Measurements from ENCODE around the gene ISLR. TPM values are rescaled to one million over a fixed set of nuclear protein-coding genes. Genes with fewer than 3 reads are reported as not detected.

ISLR gene
- total RNA-seq, 4 donors from 2014 or later, result 57.7 to 204 (median 112) TPM

GRCh38 chr15:74137537-74137894, 36.0 kb upstream of the ISLR start:
- TF ChIP-seq POLR2AphosphoS5 (IDR thresholded peaks at IDR 0.05) (no peak), POLR2A (IDR thresholded peaks at IDR 0.05; ENCODE audit: low read depth) (no peak)
- no peak for DNase-seq (ENCODE audit: extremely low spot score)
- intact Hi-C loops (cut with DNase I), result no loop called here
- no peaks in the 10 kb centered on the region for H3K9me3 ChIP-seq
- H3K4me3 ChIP-seq, result no peak overlapping the region
- peaks cover 35 to 52% (median 46%) of the 10 kb centered on the region in 4 donors for H3K4me1 ChIP-seq
- H3K27me3 ChIP-seq, result peaks cover 0 to 73% (median 37%) of the 10 kb centered on the region in 4 donors
- H3K36me3 ChIP-seq, result no peaks in the 10 kb centered on the region
- H3K27ac ChIP-seq (replicated peaks in 1 of 4), result peak overlapping the region in 2 of 4 donors; percentile 73 to 81
- 59% methylated on average over 2 of the region's 2 CpGs for WGBS

- TF ChIP-seq EP300 (IDR thresholded peaks at IDR 0.05) (no peak), CTCF (IDR thresholded peaks at IDR 0.05) (no peak), POLR2A (IDR thresholded peaks at IDR 0.05; ENCODE audit: low read depth) (no peak), POLR2AphosphoS5 (IDR thresholded peaks at IDR 0.05) (no peak)
- Histone ChIP-seq H3K27ac (replicated peaks in 1 of 4) (no peak overlapping the region), H3K9me3 (no peaks in the 10 kb centered on the region), H3K36me3 (no peaks in the 10 kb centered on the region), H3K4me1 (peaks cover 31 to 41% (median 40%) of the 10 kb centered on the region in 4 donors), H3K4me3 (no peak overlapping the region), H3K27me3 (peaks cover 0 to 62% (median 27%) of the 10 kb centered on the region in 4 donors)
- DNase-seq (ENCODE audit: extremely low spot score), result no peak
- 79% methylated on average over 4 of the region's 4 CpGs for WGBS
- intact Hi-C loops (cut with DNase I), result no loop called here
Observed at GRCh38 chr15:74138642-74139041, 34.9 kb upstream of the ISLR start.

GRCh38 chr15:74141591-74141990, 31.9 kb upstream of the ISLR start:
- Histone ChIP-seq H3K9me3 (peaks cover 0 to 5% (median 2%) of the 10 kb centered on the region in 4 donors), H3K4me1 (peaks cover 7 to 13% (median 12%) of the 10 kb centered on the region in 4 donors), H3K27me3 (peaks cover 0 to 38% (median 3%) of the 10 kb centered on the region in 4 donors), H3K27ac (replicated peaks in 1 of 4) (no peak overlapping the region), H3K4me3 (no peak overlapping the region), H3K36me3 (no peaks in the 10 kb centered on the region)
- WGBS, result 96% methylated on average over 1 of the region's 1 CpG
- intact Hi-C loops (cut with DNase I), result no loop called here
- no peak for TF ChIP-seq POLR2AphosphoS5 (IDR thresholded peaks at IDR 0.05)
- TF ChIP-seq CTCF (IDR thresholded peaks at IDR 0.05), result no peak
- no peak for TF ChIP-seq POLR2A (IDR thresholded peaks at IDR 0.05; ENCODE audit: low read depth)
- no peak for TF ChIP-seq EP300 (IDR thresholded peaks at IDR 0.05)
- DNase-seq (ENCODE audit: extremely low spot score), result no peak

GRCh38 chr15:74144153-74144775, 29.2 kb upstream of the ISLR start:
- TF ChIP-seq POLR2A (IDR thresholded peaks at IDR 0.05; ENCODE audit: low read depth) (no peak), POLR2AphosphoS5 (IDR thresholded peaks at IDR 0.05) (no peak), CTCF (IDR thresholded peaks at IDR 0.05) (no peak), EP300 (IDR thresholded peaks at IDR 0.05) (no peak)
- 80% methylated on average over 6 of the region's 6 CpGs for WGBS
- intact Hi-C loops (cut with DNase I), result no loop called here
- Histone ChIP-seq H3K4me1 (no peaks in the 10 kb centered on the region), H3K9me3 (peaks cover 0 to 9% (median 4%) of the 10 kb centered on the region in 4 donors), H3K4me3 (no peak overlapping the region), H3K27me3 (peaks cover 0 to 16% (median 0%) of the 10 kb centered on the region in 4 donors), H3K27ac (replicated peaks in 1 of 4) (no peak overlapping the region), H3K36me3 (no peaks in the 10 kb centered on the region)
- DNase-seq (ENCODE audit: extremely low spot score), result no peak

- no peak for TF ChIP-seq POLR2A (IDR thresholded peaks at IDR 0.05; ENCODE audit: low read depth)
- TF ChIP-seq POLR2AphosphoS5 (IDR thresholded peaks at IDR 0.05), result no peak
- no peak for TF ChIP-seq CTCF (IDR thresholded peaks at IDR 0.05)
- no peak for TF ChIP-seq EP300 (IDR thresholded peaks at IDR 0.05)
- intact Hi-C loops (cut with DNase I), result no loop called here
- WGBS, result 100% methylated on average over 1 of the region's 1 CpG
Observed at GRCh38 chr15:74146277-74146800, 27.2 kb upstream of the ISLR start.

More at GRCh38 chr15:74146277-74146800, 27.2 kb upstream of the ISLR start:
- Histone ChIP-seq H3K4me3 (no peak overlapping the region), H3K27me3 (peaks cover 0 to 7% (median 0%) of the 10 kb centered on the region in 4 donors), H3K4me1 (no peaks in the 10 kb centered on the region), H3K36me3 (no peaks in the 10 kb centered on the region), H3K9me3 (peaks cover 0 to 9% (median 4%) of the 10 kb centered on the region in 4 donors), H3K27ac (replicated peaks in 1 of 4) (no peak overlapping the region)
- no peak for DNase-seq (ENCODE audit: extremely low spot score)

All from esophagus muscularis mucosa (tissue), 4 donors.